SHP77 (cell line): ENCODE data around the gene EEF1A2.

ENCODE experiments used
- DNase-seq, 2 experiments: peaks; one replicate each; lab custom pipeline; 2025; lab: John Stamatoyannopoulos, UW

The EEF1A2 gene

GRCh38 chr20:63469713-63470101 is 29.2 kb downstream of the EEF1A2 start:
- DNase-seq: no peak

- DNase-seq: no peak
Measured at GRCh38 chr20:63469019-63469712, 29.7 kb downstream of the EEF1A2 start.

DNA sequence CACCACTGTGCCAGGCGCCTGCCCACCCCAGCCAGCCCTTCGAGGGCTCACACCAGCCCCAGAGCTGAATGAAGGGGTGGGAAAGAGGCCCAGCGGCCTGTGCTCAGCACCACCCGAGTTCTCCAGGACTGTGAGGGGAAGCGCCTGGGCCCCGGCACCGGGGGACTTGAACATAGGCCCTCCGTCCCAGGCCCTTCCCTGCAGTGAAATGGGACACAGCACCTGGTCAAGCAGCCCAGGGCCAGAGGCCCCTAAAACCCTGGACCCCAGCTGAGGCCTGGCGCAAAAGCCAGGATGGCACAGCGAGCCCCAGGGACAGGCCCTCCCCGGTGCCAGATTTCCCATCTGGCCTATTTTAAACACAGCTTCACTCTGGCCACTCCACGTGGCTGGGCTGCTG is 30.5 kb downstream of the EEF1A2 start:
- DNase-seq: no peak

DNA sequence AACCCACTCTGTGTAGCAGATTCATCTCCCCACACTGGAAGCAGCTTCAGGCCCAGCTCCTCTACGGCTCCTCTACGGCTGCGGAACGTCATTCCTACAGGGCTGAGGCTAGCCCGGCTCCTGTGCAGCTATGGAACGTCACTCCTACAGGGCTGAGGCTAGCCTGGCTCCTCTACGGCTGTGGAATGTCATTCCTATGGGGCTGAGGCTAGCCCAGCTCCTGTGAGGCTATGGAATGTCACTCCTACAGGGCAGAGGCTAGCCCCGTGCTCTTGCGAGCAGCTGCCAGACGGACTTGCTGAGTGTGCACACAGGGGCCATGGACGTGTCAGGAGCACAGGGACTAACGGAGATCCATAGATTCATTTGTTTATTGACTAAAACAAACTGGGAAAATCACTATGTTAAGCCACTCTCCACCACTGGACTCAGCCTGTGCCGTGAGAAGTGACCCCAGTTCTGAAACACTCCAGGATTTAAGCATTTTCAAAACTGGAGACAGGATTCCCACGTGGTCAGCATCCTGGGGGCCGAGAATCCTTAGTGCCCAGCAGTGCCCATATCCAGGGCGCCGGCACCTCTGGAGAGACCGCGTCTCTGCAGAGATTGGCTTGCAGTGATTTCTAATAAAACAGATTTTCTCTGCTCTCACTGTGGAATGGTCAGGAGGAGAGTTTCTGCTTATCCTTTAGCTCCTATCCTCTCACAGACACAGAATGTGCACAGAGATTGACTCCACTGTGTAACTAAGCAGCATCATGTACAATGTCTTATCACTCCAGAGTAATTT is 31.4 kb downstream of the EEF1A2 start:
- DNase-seq: no peak

GRCh38 chr20:63466861-63467260 is 32.0 kb downstream of the EEF1A2 start:
- DNase-seq: no peak

- DNase-seq: no peak
Measured at GRCh38 chr20:63466250-63466825, 32.5 kb downstream of the EEF1A2 start.

DNA sequence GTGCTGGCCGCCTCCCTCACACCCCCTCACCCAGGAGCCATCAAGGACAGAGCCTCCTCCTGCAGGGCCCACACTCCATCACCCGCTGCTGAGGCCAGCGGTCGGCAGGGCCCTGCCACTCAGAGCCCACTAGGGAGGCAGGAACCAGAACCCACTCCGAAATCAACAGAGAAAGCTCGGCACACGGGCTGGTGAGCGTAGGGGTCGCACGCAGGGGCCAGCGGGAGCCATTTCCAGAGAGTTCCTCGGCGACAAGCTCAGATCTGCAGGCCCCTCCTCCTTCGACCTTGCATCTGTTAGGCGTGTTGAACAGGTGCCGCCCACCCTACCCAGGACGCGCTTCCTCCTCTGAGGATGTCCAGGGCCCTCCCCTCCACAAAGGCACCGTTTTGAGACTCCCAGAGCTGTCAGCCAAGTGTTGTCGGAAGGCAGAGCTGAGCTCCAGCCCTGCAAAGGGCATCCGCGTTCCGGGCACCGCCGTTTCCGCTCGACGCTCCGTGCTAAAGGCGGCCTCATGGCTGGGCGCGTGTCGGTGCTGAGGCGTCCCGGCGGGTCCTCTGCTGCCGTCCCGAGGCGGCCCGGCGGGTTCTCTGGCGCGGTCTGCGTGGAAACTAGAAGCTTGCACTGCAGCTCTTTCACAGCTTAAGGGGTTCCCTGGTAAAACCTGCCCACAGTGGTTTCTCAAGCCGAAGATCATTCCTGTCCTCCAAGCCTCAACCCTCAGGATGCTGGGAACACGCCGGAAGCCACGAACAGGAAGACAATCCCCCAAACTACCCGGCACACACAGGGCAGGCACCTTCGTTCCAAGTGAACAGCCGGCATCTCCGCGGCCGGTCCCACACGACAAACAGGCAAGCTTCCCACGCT is 33.3 kb downstream of the EEF1A2 start:
- no peak for DNase-seq

GRCh38 chr20:63464289-63464635 is 34.6 kb downstream of the EEF1A2 start:
- DNase-seq: no peak

DNA sequence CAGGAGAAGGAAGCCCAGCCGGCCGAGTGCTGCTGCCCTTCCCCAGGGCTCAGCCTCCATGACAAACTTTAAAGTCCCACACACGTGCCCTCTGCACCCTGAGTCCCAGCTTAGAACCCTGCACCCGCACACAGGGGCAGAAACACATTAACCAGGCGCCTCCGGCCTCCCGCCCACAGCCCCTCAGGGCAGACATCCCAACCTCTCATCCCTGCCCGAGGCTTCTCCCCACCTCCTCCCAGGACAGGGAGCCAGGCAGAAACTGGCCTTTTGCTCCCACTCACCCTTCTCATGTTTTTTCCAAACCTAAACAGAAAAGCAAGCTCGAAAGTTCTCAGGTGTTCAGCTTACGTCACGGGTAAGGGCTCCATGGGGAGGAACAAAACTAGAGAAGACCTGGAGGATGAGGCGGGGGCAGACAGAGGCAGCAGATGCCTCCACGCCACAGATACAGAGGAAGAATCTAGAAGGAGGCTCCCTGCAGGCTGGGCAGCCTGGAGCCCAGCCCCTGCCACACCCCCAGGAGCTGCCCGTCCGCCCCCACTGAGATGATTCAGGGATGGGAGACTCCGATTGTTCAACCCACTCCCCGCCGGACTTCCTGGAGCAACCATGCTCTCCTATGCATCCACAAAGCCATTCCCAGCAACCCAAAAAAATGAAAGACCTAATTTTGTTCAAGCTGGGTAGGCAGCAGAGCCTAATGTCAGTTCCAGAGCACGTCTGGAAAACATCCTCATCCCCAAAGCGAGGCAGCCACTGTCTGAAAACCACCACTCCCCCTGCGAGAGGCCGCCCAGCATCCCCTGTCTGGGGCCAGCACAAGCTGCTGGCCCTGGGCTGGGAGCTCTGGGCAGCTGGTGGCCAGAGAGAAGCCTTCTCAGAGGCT is 35.2 kb downstream of the EEF1A2 start:
- no peak for DNase-seq

DNA sequence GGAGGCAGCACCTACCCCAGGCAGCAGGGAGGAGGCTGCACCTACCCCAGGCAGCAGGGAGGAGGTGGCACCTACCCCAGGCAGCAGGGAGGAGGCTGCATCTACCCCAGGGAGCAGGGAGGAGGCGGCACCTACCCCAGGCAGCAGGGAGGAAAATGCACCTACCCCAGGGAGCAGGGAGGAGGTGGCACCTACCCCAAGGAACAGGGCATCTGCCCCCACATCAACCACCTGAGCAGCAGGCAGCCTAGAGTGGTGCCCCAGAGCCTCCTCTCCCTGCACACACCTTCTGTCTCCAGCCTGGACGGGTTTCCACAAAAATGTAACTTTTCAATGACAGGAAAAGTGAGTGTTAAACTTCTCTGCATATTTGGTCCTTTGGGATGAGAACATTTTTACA is 36.6 kb downstream of the EEF1A2 start:
- no peak for DNase-seq

DNA sequence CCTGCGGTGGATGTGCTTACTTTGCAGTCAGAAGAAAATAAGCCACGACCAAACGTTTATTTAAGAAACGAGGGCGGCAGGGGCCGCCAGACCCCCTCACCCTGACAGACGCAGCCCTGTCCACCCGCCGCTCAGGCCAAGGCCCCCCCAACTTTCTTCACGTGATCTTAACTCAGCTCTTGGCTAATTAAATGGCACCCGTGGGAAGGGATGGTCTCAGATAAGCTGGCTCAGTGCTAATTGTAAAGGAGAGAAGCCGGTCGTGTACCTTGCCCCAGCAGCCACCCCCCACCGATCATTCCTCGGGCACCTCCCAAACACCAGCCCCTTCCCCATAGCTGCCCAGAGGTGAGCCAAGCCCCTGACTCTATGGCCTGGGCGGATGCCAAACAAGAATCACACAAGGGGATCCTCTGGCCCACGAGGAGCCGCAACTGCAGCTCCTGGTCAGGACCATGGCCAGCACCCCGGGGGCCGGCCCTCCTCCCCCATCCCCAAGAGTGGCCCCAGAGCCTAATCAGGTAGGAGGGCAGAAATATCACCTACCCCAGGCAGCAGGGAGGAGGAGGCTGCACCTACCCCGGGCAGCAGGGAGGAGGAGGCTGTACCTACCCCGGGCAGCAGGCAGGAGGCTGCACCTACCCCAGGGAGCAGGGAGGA is 37.6 kb downstream of the EEF1A2 start:
- no peak for DNase-seq

DNA sequence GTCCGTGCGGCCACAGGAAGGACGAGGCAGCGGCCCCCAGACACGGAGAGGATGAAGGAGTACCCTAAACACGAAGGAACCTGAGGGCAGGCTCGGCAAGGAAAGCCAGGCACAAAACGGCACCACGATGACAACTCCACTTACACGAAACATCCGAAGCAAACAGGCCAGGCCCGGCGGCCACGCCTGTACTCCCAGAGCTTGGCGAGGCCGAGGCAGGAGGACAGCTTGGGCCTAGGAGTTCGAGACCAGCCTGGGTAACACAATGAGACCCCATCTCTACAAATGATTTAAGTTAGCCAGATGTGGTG is 39.9 kb downstream of the EEF1A2 start:
- no peak for DNase-seq

DNA sequence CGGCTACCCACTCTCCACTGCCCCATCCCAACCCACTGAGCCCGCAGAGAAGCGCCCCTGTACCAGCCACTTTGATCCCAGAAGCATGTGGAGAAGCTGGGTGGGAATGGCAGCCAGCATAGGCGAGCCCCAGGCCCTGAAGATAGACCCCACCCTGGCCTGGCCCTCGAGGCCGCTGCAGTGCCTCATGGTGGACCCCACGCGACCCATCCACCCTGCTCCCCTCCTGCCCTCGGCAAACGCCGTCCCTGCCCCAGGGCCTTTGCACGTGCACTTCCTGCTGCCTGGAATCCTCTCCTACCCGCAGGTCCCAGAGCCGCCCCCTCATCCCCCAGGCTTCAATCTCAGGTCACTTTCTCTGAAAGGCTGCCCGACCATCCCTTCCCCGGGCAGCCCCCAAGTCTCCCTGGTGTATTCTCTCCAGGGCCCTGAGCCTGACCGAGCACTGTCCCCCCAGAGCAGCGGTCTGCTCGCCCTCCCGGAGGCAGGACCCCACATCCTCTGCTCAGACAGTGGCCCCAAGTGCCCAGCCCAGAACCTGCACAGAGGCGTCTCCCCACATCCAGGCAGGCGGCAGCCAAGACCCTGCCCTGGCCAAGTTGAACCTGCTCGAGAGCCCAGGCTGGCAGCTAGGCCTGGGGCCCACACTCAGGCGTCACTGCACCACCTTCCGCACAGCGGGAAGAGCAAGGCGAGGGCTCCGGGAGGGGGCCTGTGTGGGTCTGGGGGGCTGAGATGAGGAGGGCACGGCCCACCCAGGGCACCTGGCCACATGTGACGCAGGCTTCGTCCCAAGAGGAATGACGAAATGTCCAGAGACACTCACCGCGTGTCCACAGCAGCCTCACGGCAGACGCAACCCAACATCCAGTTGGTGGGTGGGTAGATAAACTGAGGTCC is 40.5 kb downstream of the EEF1A2 start:
- no peak for DNase-seq

- DNase-seq: peak in 1 of 2 experiments; percentile 24
Measured at GRCh38 chr20:63457737-63458136, 41.1 kb downstream of the EEF1A2 start.

- no peak for DNase-seq
Measured at GRCh38 chr20:63456429-63457284, 42.2 kb downstream of the EEF1A2 start.

GRCh38 chr20:63455568-63455859 is 43.4 kb downstream of the EEF1A2 start:
- DNase-seq: no peak

- DNase-seq: no peak
Measured at GRCh38 chr20:63454731-63455567, 43.9 kb downstream of the EEF1A2 start.

- DNase-seq: peak; percentile 43 to 45
Measured at GRCh38 chr20:63452821-63453523, 45.9 kb downstream of the EEF1A2 start.
